Suppressor macrophage (primary cell): ENCODE data around the gene MRO.
"Not testable (repeated sequence)": the region's sequence is repeated elsewhere in the genome, so short reads cannot be mapped to it uniquely, and the experiment has no call there.

Source experiments
- DNase-seq, 4 experiments: peaks; one replicate each; pipeline ENCODE4 v3.0.0-alpha.2; 2020 to 2022

The MRO gene

GRCh38 chr18:50833496-50833895 lies 13.7 kb upstream of the MRO start:
- DNase-seq: not testable (repeated sequence)

- no peak for DNase-seq
Measured at GRCh38 chr18:50832754-50833153, 12.9 kb upstream of the MRO start.

- peak; percentile 69 to 90 (median 82) for DNase-seq
Measured at GRCh38 chr18:50830544-50830943, 10.7 kb upstream of the MRO start.

- DNase-seq: no peak
Measured at GRCh38 chr18:50829644-50830043, 9.8 kb upstream of the MRO start.

GRCh38 chr18:50826027-50826426 lies 6.2 kb upstream of the MRO start:
- DNase-seq: no peak

- peak in 2 of 4 experiments; percentile 27 to 34 for DNase-seq
Measured at GRCh38 chr18:50825621-50826020, 5.8 kb upstream of the MRO start.

GRCh38 chr18:50822756-50823155 lies 2.9 kb upstream of the MRO start:
- DNase-seq: no peak

GRCh38 chr18:50820901-50821520 lies 1.2 kb upstream of the MRO start:
- DNase-seq: peak; percentile 36 to 70 (median 55)

- peak in 3 of 4 experiments; percentile 24 to 38 (median 30) for DNase-seq
Measured at GRCh38 chr18:50819027-50819727, 639 bp downstream of the MRO start.

GRCh38 chr18:50816419-50817166 lies 3.2 kb downstream of the MRO start:
- DNase-seq: no peak

GRCh38 chr18:50814395-50814794 lies 5.4 kb downstream of the MRO start:
- no peak for DNase-seq

GRCh38 chr18:50813353-50813752 lies 6.5 kb downstream of the MRO start:
- DNase-seq: no peak

- no peak for DNase-seq
Measured at GRCh38 chr18:50812834-50813233, 7.0 kb downstream of the MRO start.

GRCh38 chr18:50807176-50807575 lies 12.6 kb downstream of the MRO start:
- no peak for DNase-seq

- peak; percentile 80 to 92 (median 90) for DNase-seq
Measured at GRCh38 chr18:50806208-50806616, 13.6 kb downstream of the MRO start.

- DNase-seq: peak; percentile 63 to 89 (median 83)
Measured at GRCh38 chr18:50805732-50806131, 14.1 kb downstream of the MRO start.

- no peak for DNase-seq
Measured at GRCh38 chr18:50803592-50803991, 16.2 kb downstream of the MRO start.

- DNase-seq: no peak
Measured at GRCh38 chr18:50802141-50802540, 17.7 kb downstream of the MRO start.

GRCh38 chr18:50797142-50797541 lies 22.7 kb downstream of the MRO start:
- DNase-seq: no peak

GRCh38 chr18:50796495-50796894 lies 23.3 kb downstream of the MRO start:
- DNase-seq: no peak

GRCh38 chr18:50793641-50794565 lies 25.9 kb downstream of the MRO start:
- DNase-seq: no peak

GRCh38 chr18:50792885-50793284 lies 26.9 kb downstream of the MRO start:
- no peak for DNase-seq
